Erythroblast (primary cell): Measurements from ENCODE around the gene FAM131C.

Experiments
- DNase-seq, 2 experiments: peaks; one replicate each; lab custom pipeline; 2025; lab: John Stamatoyannopoulos, UW
- GATA1 ChIP-seq: IDR thresholded peaks from 2 replicates; pipeline ENCODE4 v1.6.1; 2011; ENCODE audit warnings: low read depth, mild to moderate bottlenecking, control low read depth, low read length, moderate library complexity
- POLR2A ChIP-seq: IDR thresholded peaks from 2 replicates; pipeline ENCODE4 v1.6.1; 2011; ENCODE audit warnings: mild to moderate bottlenecking, low read length

The FAM131C gene

DNA sequence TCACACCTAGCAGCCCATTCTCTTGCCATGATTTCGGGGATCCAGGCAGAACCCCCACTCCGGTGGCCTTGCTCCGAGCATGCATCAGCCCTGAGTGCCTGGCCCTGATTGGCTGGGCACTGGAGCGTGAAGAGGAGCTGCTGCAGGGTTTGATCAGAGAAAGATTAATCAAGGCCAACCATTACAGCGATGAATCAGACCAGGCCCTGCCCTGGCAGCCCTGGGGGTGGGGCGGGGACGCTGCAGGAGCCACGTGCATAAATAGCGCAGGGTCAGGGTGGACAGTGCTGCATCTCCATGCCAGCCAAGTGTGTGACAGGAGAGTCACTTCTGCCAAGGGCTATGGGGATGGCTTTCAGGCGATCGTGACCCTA lies 3.4 kb upstream of the FAM131C start:
- no peak for TF ChIP-seq GATA1
- TF ChIP-seq POLR2A = no peak
- no peak for DNase-seq

- DNase-seq = peak; percentile 38 to 73
- TF ChIP-seq GATA1 (no peak), POLR2A (no peak)
Observed at GRCh38 chr1:16076031-16076864, 2.8 kb upstream of the FAM131C start.

GRCh38 chr1:16075337-16076030 lies 2.0 kb upstream of the FAM131C start:
- no peak for TF ChIP-seq POLR2A
- TF ChIP-seq GATA1 = no peak
- peak in 1 of 2 experiments; percentile 20 for DNase-seq

- TF ChIP-seq GATA1 (no peak), POLR2A (no peak)
Observed at GRCh38 chr1:16074217-16074616, 766 bp upstream of the FAM131C start.

DNA sequence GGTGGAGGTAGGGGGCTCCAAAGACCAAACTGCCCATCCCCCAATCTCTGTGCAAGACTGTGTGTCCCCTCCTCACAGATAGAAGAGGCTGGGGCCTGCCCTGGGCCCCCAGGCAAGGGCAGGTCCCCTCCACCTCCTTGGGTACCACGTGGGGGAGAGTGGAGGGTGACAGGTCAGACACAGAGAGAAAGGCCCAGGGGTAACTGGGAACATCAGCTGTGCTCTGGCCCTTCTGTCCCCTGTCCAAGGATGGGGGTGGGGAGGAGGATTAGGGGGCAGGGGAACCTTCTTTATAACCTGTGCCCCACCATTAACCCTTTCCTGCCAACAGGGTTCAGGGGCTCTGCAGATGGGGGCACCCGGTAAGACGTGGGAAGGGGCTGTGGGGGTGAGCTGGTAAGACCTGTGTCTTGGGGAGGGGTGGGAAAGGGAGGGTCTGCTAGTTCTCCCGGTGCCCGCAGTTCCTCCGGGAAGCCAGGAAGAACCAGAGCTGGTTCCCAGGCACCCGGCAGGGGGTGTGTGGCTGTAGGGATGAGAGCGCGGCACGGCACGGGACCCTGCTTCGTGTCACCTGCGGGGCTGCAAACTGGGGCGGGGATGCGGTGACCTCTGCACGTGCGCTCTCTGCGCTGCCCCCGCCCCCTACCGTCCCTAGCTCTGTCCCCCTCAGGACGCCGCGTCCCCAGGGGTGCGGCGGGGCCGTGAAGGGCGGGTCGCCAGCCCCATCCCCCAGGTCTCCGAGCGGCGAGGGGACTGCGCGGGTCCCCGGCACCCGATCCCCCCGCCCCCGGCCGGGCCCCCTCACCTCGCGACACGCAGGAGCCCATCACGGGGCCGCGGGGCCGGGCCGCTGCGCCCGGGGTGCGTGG lies 601 bp downstream of the FAM131C start:
- no peak for DNase-seq

More at GRCh38 chr1:16074217-16074616, 766 bp upstream of the FAM131C start:
- no peak for DNase-seq

DNA sequence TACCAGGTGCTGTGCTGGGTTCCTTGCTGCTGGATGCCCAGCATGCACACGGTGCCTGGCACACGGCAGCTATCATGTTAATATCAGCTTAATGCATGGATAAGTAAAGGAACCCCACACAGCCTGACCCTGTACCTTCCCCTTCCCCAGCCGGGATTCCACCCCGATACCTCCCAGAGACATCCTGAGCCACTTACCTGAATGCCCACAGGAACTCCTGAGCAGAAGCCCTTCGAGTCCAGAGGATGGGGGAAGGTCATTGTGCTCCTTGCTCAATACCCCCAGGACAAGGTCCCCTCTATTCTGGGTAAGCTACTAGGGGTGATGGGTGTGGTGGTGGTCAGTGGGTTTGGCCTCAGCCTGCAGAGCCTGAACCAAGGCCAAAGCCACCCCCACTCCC lies 1.4 kb downstream of the FAM131C start:
- no peak for DNase-seq
- TF ChIP-seq POLR2A (no peak), GATA1 (no peak)

More for the DNA sequence above, 601 bp downstream of the FAM131C start:
- TF ChIP-seq POLR2A = no peak
- no peak for TF ChIP-seq GATA1

GRCh38 chr1:16071614-16072013 lies 1.8 kb downstream of the FAM131C start:
- no peak for TF ChIP-seq GATA1
- TF ChIP-seq POLR2A = no peak
- no peak for DNase-seq

GRCh38 chr1:16070640-16071355 lies 2.7 kb downstream of the FAM131C start:
- no peak for TF ChIP-seq POLR2A
- no peak for TF ChIP-seq GATA1

DNA sequence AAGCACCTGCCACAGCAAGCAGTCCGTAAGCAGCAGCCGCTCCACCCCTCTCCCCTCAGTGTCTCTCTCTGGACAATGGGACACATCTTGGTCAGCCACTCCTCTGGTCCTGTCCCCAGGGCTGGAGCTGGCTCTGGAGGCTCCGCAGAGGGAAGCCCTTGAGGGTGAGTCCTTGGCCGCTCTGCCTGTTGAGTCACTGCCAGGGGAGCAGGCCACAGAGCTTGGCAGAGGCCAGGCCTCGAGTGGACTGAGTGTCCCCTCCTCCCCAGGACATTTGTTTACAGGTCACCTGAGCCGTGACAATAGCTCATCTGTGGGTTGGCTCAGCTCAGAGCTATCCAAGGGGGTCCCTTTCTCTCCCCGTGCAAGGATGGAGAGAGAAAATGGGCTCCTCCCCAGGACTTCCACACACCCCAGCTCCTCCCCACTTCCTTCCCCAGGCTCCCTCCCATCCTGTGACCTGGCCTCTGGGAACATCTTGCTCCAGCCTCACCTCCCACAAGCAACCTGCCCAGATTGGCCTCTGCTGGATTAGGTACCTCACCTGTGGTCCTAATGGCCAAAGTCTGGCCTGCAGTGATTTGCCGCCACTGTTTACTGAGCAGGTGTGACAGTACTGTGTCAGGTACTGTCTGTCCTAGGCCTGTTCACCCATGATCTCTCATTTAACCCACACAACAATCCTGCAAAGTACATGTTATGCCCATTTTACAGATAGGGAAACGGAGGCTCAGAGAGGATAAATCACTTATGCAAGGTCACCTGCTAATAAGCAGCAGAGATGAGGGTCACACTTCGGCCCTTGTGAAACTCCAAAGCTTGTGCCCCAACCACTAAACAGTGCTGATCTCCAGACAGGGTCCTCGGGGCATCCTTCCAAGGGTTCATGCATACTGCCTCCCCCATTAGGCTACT lies 4.8 kb downstream of the FAM131C start:
- TF ChIP-seq GATA1 (no peak), POLR2A (no peak)
- DNase-seq = no peak

More at GRCh38 chr1:16070640-16071355, 2.7 kb downstream of the FAM131C start:
- no peak for DNase-seq

DNA sequence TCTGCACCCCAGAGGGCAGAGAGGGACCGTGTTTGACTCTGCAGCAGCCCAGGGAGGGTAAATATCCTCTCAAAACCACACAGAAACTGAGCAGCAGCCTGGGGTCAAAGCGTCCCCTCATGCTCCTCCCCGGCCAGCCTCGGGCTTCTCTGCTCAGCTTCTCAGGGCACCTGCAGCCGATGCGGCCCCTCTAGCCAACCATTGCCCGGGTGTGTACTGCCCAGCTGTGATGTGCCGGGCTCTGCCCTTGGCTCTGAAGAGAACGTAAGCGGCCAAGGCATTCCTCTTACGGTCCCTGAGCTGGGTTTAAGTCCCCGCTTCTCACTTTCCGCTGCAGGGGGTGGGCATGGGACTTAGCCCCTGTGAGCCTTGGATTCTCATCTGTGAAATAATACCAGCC lies 5.5 kb downstream of the FAM131C start:
- DNase-seq = no peak
- TF ChIP-seq POLR2A (no peak), GATA1 (no peak)

DNA sequence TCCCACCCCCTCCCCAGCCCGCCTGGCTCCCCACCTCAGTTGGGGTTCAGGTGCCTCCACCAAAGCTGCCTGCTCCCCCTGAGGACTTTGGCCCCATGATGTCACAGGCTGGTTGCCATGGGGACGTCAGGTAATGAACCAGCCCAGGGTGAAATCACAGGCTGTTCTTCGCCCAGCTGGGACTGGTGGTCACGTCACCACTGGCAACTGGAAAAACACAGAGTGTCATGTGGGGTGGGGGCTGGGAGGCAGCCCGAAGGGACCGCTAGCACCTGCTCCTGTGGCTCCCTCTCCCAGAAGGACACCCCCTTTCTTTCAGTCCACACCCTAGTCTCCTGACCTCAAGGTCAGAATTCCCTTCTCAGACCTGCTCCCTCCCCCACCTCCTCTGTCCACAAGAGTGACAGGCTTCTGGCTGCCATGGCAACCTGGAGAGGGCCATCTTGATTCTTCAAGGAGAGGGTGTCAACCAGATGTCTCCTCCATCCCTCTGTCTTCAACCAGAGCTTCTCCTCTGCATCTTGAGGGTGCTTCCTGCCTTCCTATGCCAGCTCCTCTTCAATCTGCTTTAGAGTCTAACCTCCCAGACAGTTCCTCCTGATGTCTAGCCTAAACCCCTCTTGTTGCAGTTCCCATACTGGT lies 6.2 kb downstream of the FAM131C start:
- TF ChIP-seq GATA1 = no peak
- TF ChIP-seq POLR2A = no peak
- DNase-seq = no peak
